Measurements from ENCODE around the gene SYT3.

Gene SYT3

GRCh38 chr19:50668416-50668815 lies 28.7 kb upstream of the SYT3 start:
- WGBS (ENCODE audit: extremely low coverage, insufficient coverage, low lambda C conversion rate): no CpG with 5 or more reads among the region's 49 CpGs
- Histone ChIP-seq H3K23ac (ENCODE audit: low read length) (no peak overlapping the region), H3K9ac (ENCODE audit: low read length) (no peak overlapping the region), H3K79me1 (ENCODE audit: low read length) (no peaks in the 10 kb centered on the region), H3K27me3 (ENCODE audit: insufficient read depth, low read length, poor library complexity) (peaks cover 39% of the 10 kb centered on the region), H3K4me1 (ENCODE audit: control insufficient read depth, low read depth, low read length) (no peaks in the 10 kb centered on the region), H3K36me3 (ENCODE audit: control insufficient read depth, insufficient read depth, low read length) (no peaks in the 10 kb centered on the region), H3K56ac (ENCODE audit: low read length) (no peak overlapping the region), H2AK5ac (ENCODE audit: low read length) (no peak overlapping the region), H3K18ac (ENCODE audit: low read length) (no peak overlapping the region), H4K5ac (ENCODE audit: low read length) (no peak overlapping the region), H3K79me2 (ENCODE audit: control insufficient read depth, insufficient read depth, low read length) (no peaks in the 10 kb centered on the region), H3K4me3 (ENCODE audit: low read length) (no peak overlapping the region), H4K8ac (ENCODE audit: low read depth, low read length) (no peak overlapping the region), H3K27ac (ENCODE audit: low read depth, low read length) (no peak overlapping the region), H2BK5ac (ENCODE audit: low read length) (no peak overlapping the region), H2BK15ac (replicated peaks; ENCODE audit: low read depth) (no peak overlapping the region), H3K4me2 (ENCODE audit: low read length) (no peak overlapping the region), H3K4ac (ENCODE audit: low read depth, low read length) (no peak overlapping the region), H2BK120ac (ENCODE audit: low read depth, low read length) (no peak overlapping the region)
- DNase-seq: no peak

GRCh38 chr19:50667759-50668231 lies 28.1 kb upstream of the SYT3 start:
- Histone ChIP-seq H3K79me1 (ENCODE audit: low read length) (no peaks in the 10 kb centered on the region), H3K27ac (ENCODE audit: low read depth, low read length) (no peak overlapping the region), H3K4me3 (ENCODE audit: low read length) (no peak overlapping the region), H3K56ac (ENCODE audit: low read length) (no peak overlapping the region), H3K23ac (ENCODE audit: low read length) (no peak overlapping the region), H2BK5ac (ENCODE audit: low read length) (no peak overlapping the region), H3K27me3 (ENCODE audit: insufficient read depth, low read length, poor library complexity) (peaks cover 35% of the 10 kb centered on the region), H3K4ac (ENCODE audit: low read depth, low read length) (no peak overlapping the region), H4K8ac (ENCODE audit: low read depth, low read length) (no peak overlapping the region), H3K36me3 (ENCODE audit: control insufficient read depth, insufficient read depth, low read length) (no peaks in the 10 kb centered on the region), H4K5ac (ENCODE audit: low read length) (no peak overlapping the region), H2BK15ac (replicated peaks; ENCODE audit: low read depth) (no peak overlapping the region), H3K4me2 (ENCODE audit: low read length) (no peak overlapping the region), H3K18ac (ENCODE audit: low read length) (no peak overlapping the region), H2BK120ac (ENCODE audit: low read depth, low read length) (no peak overlapping the region), H2AK5ac (ENCODE audit: low read length) (no peak overlapping the region), H3K9ac (ENCODE audit: low read length) (no peak overlapping the region), H3K79me2 (ENCODE audit: control insufficient read depth, insufficient read depth, low read length) (no peaks in the 10 kb centered on the region), H3K4me1 (ENCODE audit: control insufficient read depth, low read depth, low read length) (no peaks in the 10 kb centered on the region)
- DNase-seq: no peak
- no CpG with 5 or more reads among the region's 58 CpGs for WGBS (ENCODE audit: extremely low coverage, insufficient coverage, low lambda C conversion rate)

- no peak overlapping the region for H2BK120ac ChIP-seq (ENCODE audit: low read depth, low read length)
- no peak overlapping the region for H3K4ac ChIP-seq (ENCODE audit: low read depth, low read length)
- H4K5ac ChIP-seq (ENCODE audit: low read length): no peak overlapping the region
- H3K18ac ChIP-seq (ENCODE audit: low read length): no peak overlapping the region
- no peak overlapping the region for H3K9ac ChIP-seq (ENCODE audit: low read length)
- no peak overlapping the region for H3K56ac ChIP-seq (ENCODE audit: low read length)
- no peaks in the 10 kb centered on the region for H3K79me2 ChIP-seq (ENCODE audit: control insufficient read depth, insufficient read depth, low read length)
- no peaks in the 10 kb centered on the region for H3K36me3 ChIP-seq (ENCODE audit: control insufficient read depth, insufficient read depth, low read length)
- H2BK15ac ChIP-seq (replicated peaks; ENCODE audit: low read depth): no peak overlapping the region
- H3K4me1 ChIP-seq (ENCODE audit: control insufficient read depth, low read depth, low read length): no peaks in the 10 kb centered on the region
- H3K4me3 ChIP-seq (ENCODE audit: low read length): no peak overlapping the region
- DNase-seq: no peak
- H2BK5ac ChIP-seq (ENCODE audit: low read length): no peak overlapping the region
- no peak overlapping the region for H3K27ac ChIP-seq (ENCODE audit: low read depth, low read length)
- H3K4me2 ChIP-seq (ENCODE audit: low read length): no peak overlapping the region
- H3K27me3 ChIP-seq (ENCODE audit: insufficient read depth, low read length, poor library complexity): peaks cover 34% of the 10 kb centered on the region
- WGBS (ENCODE audit: extremely low coverage, insufficient coverage, low lambda C conversion rate): no CpG with 5 or more reads among the region's 56 CpGs
- H4K8ac ChIP-seq (ENCODE audit: low read depth, low read length): no peak overlapping the region
- H3K79me1 ChIP-seq (ENCODE audit: low read length): no peaks in the 10 kb centered on the region
- H2AK5ac ChIP-seq (ENCODE audit: low read length): no peak overlapping the region
- H3K23ac ChIP-seq (ENCODE audit: low read length): no peak overlapping the region
Observed at GRCh38 chr19:50667177-50667758, 27.6 kb upstream of the SYT3 start.

GRCh38 chr19:50666346-50667176 lies 26.9 kb upstream of the SYT3 start:
- H3K4me3 ChIP-seq (ENCODE audit: low read length): no peak overlapping the region
- H3K56ac ChIP-seq (ENCODE audit: low read length): no peak overlapping the region
- H3K79me2 ChIP-seq (ENCODE audit: control insufficient read depth, insufficient read depth, low read length): no peaks in the 10 kb centered on the region
- no peak overlapping the region for H3K27ac ChIP-seq (ENCODE audit: low read depth, low read length)
- H2BK15ac ChIP-seq (replicated peaks; ENCODE audit: low read depth): no peak overlapping the region
- H4K8ac ChIP-seq (ENCODE audit: low read depth, low read length): no peak overlapping the region
- H2AK5ac ChIP-seq (ENCODE audit: low read length): no peak overlapping the region
- no peaks in the 10 kb centered on the region for H3K4me1 ChIP-seq (ENCODE audit: control insufficient read depth, low read depth, low read length)
- no peak overlapping the region for H2BK5ac ChIP-seq (ENCODE audit: low read length)
- H3K4me2 ChIP-seq (ENCODE audit: low read length): no peak overlapping the region
- DNase-seq: no peak
- H3K36me3 ChIP-seq (ENCODE audit: control insufficient read depth, insufficient read depth, low read length): no peaks in the 10 kb centered on the region
- no peak overlapping the region for H3K23ac ChIP-seq (ENCODE audit: low read length)
- H2BK120ac ChIP-seq (ENCODE audit: low read depth, low read length): no peak overlapping the region
- no peak overlapping the region for H3K18ac ChIP-seq (ENCODE audit: low read length)
- H3K79me1 ChIP-seq (ENCODE audit: low read length): no peaks in the 10 kb centered on the region
- H3K27me3 ChIP-seq (ENCODE audit: insufficient read depth, low read length, poor library complexity): peaks cover 34% of the 10 kb centered on the region
- no peak overlapping the region for H4K5ac ChIP-seq (ENCODE audit: low read length)
- H3K4ac ChIP-seq (ENCODE audit: low read depth, low read length): no peak overlapping the region
- no CpG with 5 or more reads among the region's 47 CpGs for WGBS (ENCODE audit: extremely low coverage, insufficient coverage, low lambda C conversion rate)
- no peak overlapping the region for H3K9ac ChIP-seq (ENCODE audit: low read length)

- Histone ChIP-seq H2BK5ac (ENCODE audit: low read length) (no peak overlapping the region), H2AK5ac (ENCODE audit: low read length) (no peak overlapping the region), H3K4me1 (ENCODE audit: control insufficient read depth, low read depth, low read length) (no peaks in the 10 kb centered on the region), H3K79me1 (ENCODE audit: low read length) (no peaks in the 10 kb centered on the region), H2BK15ac (replicated peaks; ENCODE audit: low read depth) (no peak overlapping the region), H4K8ac (ENCODE audit: low read depth, low read length) (no peak overlapping the region), H3K79me2 (ENCODE audit: control insufficient read depth, insufficient read depth, low read length) (no peaks in the 10 kb centered on the region), H3K4ac (ENCODE audit: low read depth, low read length) (no peak overlapping the region), H3K27me3 (ENCODE audit: insufficient read depth, low read length, poor library complexity) (peaks cover 26% of the 10 kb centered on the region), H3K36me3 (ENCODE audit: control insufficient read depth, insufficient read depth, low read length) (no peaks in the 10 kb centered on the region), H3K23ac (ENCODE audit: low read length) (no peak overlapping the region), H3K9ac (ENCODE audit: low read length) (no peak overlapping the region), H3K4me3 (ENCODE audit: low read length) (no peak overlapping the region), H3K18ac (ENCODE audit: low read length) (no peak overlapping the region), H2BK120ac (ENCODE audit: low read depth, low read length) (no peak overlapping the region), H3K4me2 (ENCODE audit: low read length) (no peak overlapping the region), H3K56ac (ENCODE audit: low read length) (no peak overlapping the region), H3K27ac (ENCODE audit: low read depth, low read length) (no peak overlapping the region), H4K5ac (ENCODE audit: low read length) (no peak overlapping the region)
- WGBS (ENCODE audit: extremely low coverage, insufficient coverage, low lambda C conversion rate): no CpG with 5 or more reads among the region's 6 CpGs
- no peak for DNase-seq
Observed at GRCh38 chr19:50664204-50664603, 24.5 kb upstream of the SYT3 start.

Measured in mesendoderm (in vitro differentiated cells).